Prostate gland (tissue), 2 donors: ENCODE data around the gene MYO9B. TPM values are rescaled to one million over a fixed set of nuclear protein-coding genes. Genes with fewer than 3 reads are reported as not detected.
"Not testable (repeated sequence)": the region's sequence is repeated elsewhere in the genome, so short reads cannot be mapped to it uniquely, and the experiment has no call there.

ENCODE experiments used
- DNase-seq: peaks from one replicate; pipeline ENCODE4 v3.0.0-alpha.2; 2019; ENCODE audit warnings: low spot score
- H3K27ac ChIP-seq, 2 donors: fragments of 200-600 bp; sonication (generic); 2 replicates each; pipeline ENCODE4 v1.5.1; 2017 to 2019
- H3K27me3 ChIP-seq: fragments of 200-600 bp; sonication (generic); replicated peaks from 2 replicates; pipeline ENCODE4 v1.5.1; 2019; ENCODE audit not compliant: insufficient read depth
- H3K36me3 ChIP-seq, 2 donors: fragments of 200-600 bp; sonication (generic); 1 replicate in 1 of 2; 2 replicates in 1 of 2; pipeline versions ENCODE4 v1.5.1 to v1.8.1; 2017 to 2019
- H3K4me1 ChIP-seq: fragments of 200-600 bp; sonication (generic); replicated peaks from 2 replicates; pipeline ENCODE4 v1.5.1; 2019
- H3K4me3 ChIP-seq, 2 donors: fragments of 200-600 bp; sonication (generic); 2 replicates each; pipeline ENCODE4 v1.5.1; 2017 to 2019
- H3K9me3 ChIP-seq: fragments of 200-600 bp; sonication (generic); 2 replicates; pipeline ENCODE4 v1.5.1; 2017
- POLR2A ChIP-seq: fragments of 450-650 bp; IDR thresholded peaks from one replicate; pipeline ENCODE4 v1.6.1; 2016; ENCODE audit warnings: antibody characterized with exemption, mild to moderate bottlenecking
- POLR2AphosphoS5 ChIP-seq: sonication (generic); formaldehyde crosslinking; IDR thresholded peaks from one replicate; pipeline ENCODE4 v1.6.1; 2017; ENCODE audit warnings: antibody characterized with exemption
- WGBS: methylation state at CpG from one replicate; pipeline ENCODE4 v1.1.5; 2018; 5-methylcytosine and 5-hydroxymethylcytosine counted together
- intact Hi-C: fragments of 100-400 bp; cut with DNase I; formaldehyde crosslinking; loops from one replicate; pipeline ENCODE4 v1.14.2; 2022
- total RNA-seq, 2 donors: library from RNA; depleted of rRNA; stranded (reverse); fragments of >200 nt; gene quantifications; one replicate each; pipeline ENCODE4 v1.1.0, GENCODE V29; 2016
- TF ChIP-seq, protein P1 (sequence below), 4 experiments: fragments of 200-600 bp in 2 of 4; fragments of 450-650 bp in 2 of 4; sonication (generic) in 2 of 4; IDR thresholded peaks; 1 replicate in 3 of 4; 2 replicates in 1 of 4; pipeline ENCODE4 v1.5.1; 2016 to 2019; ENCODE audit warnings: antibody characterized with exemption in 4 of 4, mild to moderate bottlenecking in 2 of 4, moderate library complexity in 2 of 4

The MYO9B gene
- total RNA-seq, 2 donors from 2014 or later: 50.9 to 208 TPM

DNA sequence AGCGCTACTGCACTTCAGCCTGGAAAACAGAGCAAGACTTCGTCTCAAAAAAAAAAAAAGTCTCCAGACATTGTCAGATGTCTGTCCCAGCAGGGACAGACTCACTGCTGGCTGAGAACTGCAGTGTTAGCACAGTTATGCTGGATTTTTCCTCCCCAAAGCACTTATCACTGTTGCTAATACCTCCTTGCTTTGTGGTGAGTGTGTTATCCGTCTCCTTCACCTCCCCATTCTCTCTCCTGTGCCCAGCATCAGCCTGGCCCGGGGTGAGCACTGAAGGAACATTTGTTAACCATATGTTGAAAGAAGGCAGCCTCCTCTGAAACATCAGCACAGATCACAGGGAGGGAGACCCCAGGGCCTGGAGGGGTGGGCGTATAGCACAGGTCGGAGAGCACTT, 11.3 kb downstream of the MYO9B start:
- H3K27ac ChIP-seq: no peak overlapping the region
- 92% methylated on average over 6 of the region's 6 CpGs for WGBS
- no peaks in the 10 kb centered on the region for H3K9me3 ChIP-seq
- intact Hi-C loops: no loop called here
- TF ChIP-seq POLR2AphosphoS5 (no peak), POLR2A (no peak)
- TF ChIP-seq, protein P1, sequence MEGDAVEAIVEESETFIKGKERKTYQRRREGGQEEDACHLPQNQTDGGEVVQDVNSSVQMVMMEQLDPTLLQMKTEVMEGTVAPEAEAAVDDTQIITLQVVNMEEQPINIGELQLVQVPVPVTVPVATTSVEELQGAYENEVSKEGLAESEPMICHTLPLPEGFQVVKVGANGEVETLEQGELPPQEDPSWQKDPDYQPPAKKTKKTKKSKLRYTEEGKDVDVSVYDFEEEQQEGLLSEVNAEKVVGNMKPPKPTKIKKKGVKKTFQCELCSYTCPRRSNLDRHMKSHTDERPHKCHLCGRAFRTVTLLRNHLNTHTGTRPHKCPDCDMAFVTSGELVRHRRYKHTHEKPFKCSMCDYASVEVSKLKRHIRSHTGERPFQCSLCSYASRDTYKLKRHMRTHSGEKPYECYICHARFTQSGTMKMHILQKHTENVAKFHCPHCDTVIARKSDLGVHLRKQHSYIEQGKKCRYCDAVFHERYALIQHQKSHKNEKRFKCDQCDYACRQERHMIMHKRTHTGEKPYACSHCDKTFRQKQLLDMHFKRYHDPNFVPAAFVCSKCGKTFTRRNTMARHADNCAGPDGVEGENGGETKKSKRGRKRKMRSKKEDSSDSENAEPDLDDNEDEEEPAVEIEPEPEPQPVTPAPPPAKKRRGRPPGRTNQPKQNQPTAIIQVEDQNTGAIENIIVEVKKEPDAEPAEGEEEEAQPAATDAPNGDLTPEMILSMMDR (IDR thresholded peaks at IDR 0.05): no peak
- no peak overlapping the region for H3K4me3 ChIP-seq
- H3K27me3 ChIP-seq: no peaks in the 10 kb centered on the region
- H3K4me1 ChIP-seq: no peaks in the 10 kb centered on the region
- no peaks in the 10 kb centered on the region for H3K36me3 ChIP-seq
- no peak for DNase-seq

DNA sequence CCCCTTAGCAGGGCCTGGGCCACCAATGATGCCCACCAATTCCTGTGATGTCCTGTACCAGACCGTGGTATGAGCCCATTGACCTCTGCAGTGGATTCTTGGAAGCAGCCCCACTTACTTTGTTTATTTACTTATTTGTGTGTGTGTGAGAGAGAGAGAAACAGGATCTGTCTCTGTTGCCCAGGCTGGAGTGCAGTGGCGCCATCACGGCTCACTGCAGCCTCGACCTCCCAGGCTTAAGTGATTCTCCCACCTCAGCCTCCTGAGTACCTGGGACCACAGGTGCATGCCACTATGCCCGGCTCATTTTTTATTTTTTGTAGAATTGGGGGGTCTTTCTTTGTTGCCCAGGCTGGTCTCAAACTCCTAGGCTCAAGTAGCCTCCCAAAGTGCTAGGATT, 13.0 kb downstream of the MYO9B start:
- H3K36me3 ChIP-seq: no peaks in the 10 kb centered on the region
- no peaks in the 10 kb centered on the region for H3K9me3 ChIP-seq
- H3K27me3 ChIP-seq: no peaks in the 10 kb centered on the region
- no peak overlapping the region for H3K4me3 ChIP-seq
- H3K4me1 ChIP-seq: no peaks in the 10 kb centered on the region
- no peak overlapping the region for H3K27ac ChIP-seq
- TF ChIP-seq POLR2A (no peak), POLR2AphosphoS5 (no peak)
- TF ChIP-seq, protein P1 (IDR thresholded peaks at IDR 0.05): no peak
- no peak for DNase-seq
- WGBS: 90% methylated on average over 5 of the region's 5 CpGs
- intact Hi-C loops: no loop called here

DNA sequence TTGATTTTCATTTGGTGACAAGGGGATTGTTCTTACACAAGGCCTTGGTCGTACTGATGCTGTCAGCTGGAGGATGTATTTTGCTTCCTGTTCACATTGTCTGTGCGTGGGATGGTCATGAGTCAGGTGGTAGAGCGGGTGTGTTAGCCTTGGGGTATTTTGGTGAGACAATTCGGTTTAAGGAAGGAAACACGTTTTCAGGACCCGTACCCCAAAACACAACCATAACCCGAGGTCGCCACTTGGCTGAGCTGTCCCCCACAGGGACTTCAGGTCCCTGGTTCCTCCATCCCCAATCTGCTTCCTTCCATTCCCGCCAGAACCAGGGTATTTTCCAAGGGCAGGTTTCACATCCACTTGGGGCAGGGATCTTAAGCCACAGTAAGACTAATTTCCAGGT, 15.0 kb downstream of the MYO9B start:
- H3K9me3 ChIP-seq: no peaks in the 10 kb centered on the region
- intact Hi-C loops: no loop called here
- TF ChIP-seq POLR2A: no peak
- TF ChIP-seq, protein P1 (IDR thresholded peaks at IDR 0.05): no peak
- no peak for TF ChIP-seq POLR2AphosphoS5
- H3K27me3 ChIP-seq: no peaks in the 10 kb centered on the region
- no peaks in the 10 kb centered on the region for H3K4me1 ChIP-seq
- WGBS: 77% methylated on average over 9 of the region's 9 CpGs
- H3K4me3 ChIP-seq: no peak overlapping the region
- H3K36me3 ChIP-seq: no peaks in the 10 kb centered on the region
- DNase-seq: no peak
- no peak overlapping the region for H3K27ac ChIP-seq

DNA sequence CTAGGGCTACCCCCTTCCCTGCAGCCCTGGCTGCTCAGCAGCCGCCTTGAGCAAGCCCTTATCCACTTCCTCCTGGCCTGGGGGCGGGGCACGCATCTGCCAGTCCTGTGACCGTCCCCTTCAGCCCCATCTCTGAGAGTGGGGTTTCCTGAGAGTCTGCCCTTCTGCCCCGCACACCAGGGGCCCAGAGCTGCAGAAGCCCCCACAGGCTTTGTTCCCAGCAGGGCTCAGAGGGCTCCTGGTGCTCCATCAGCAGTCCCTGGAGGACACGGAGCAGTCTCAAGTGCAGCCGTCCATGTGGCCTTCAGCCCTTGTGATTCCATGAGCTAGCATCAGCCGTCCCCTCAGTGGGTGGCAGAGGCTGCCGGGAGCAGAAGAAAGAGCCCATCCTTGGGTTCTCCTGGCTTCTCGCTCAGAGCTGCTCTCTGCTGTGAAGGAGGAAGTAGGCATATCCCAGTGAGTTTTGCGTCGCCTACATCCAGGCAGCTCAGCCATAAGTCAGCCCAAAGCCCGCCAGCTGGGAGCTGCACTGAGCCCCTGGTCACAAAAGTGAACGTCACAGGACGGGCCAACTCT, 16.3 kb downstream of the MYO9B start:
- Histone ChIP-seq H3K27me3 (no peaks in the 10 kb centered on the region), H3K9me3 (no peaks in the 10 kb centered on the region), H3K4me1 (no peaks in the 10 kb centered on the region), H3K27ac (no peak overlapping the region), H3K4me3 (no peak overlapping the region), H3K36me3 (no peaks in the 10 kb centered on the region)
- TF ChIP-seq POLR2A: no peak
- no peak for TF ChIP-seq POLR2AphosphoS5
- TF ChIP-seq, protein P1 (IDR thresholded peaks at IDR 0.05): no peak
- WGBS: 81% methylated on average over 13 of the region's 15 CpGs
- intact Hi-C loops: no loop called here
- no peak for DNase-seq

DNA sequence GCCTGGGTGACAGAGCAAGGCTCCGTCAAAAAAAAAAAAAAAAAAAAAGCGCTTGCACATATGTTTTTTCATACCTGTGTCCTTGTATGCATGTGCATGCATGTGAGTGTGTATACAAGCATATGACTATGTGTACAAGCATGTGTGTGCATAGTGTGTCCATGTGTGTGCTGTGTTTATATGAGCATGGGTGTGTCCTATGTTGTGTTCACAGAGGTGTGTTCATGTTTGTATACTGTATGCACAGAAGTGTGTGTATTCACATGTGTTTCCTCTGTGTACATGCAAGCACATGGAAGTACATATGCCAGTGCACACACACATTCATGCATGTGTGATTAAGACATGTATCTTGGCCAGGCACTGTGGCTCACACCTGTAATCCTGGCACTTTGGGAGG, 17.1 kb downstream of the MYO9B start:
- Histone ChIP-seq H3K36me3 (no peaks in the 10 kb centered on the region), H3K9me3 (no peaks in the 10 kb centered on the region), H3K4me3 (no peak overlapping the region), H3K4me1 (no peaks in the 10 kb centered on the region), H3K27ac (no peak overlapping the region), H3K27me3 (no peaks in the 10 kb centered on the region)
- WGBS: 93% methylated on average over 2 of the region's 2 CpGs
- intact Hi-C loops: no loop called here
- TF ChIP-seq, protein P1 (IDR thresholded peaks at IDR 0.05): no peak
- no peak for DNase-seq

DNA sequence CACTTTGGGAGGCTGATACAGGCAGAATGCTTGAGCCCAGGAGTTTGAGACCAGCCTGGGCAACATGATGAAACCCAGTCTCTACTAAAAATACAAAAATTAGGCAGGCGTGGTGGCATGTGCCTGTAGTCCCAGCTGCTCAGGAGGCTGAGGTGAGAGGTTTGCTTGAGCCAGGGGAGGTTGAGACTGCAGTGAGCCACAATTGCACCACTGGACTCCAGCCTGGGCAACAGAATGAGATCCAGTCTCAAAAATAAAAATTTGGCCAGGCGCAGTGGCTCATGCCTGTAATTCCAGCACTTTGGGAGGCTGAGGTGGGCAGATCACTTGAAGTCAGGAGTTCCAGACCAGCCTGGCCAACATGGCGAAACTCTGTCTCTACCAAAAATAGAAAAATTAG, 19.1 kb downstream of the MYO9B start:
- DNase-seq, H3K9me3 ChIP-seq, intact Hi-C loops, H3K27me3 ChIP-seq, H3K4me1 ChIP-seq, H3K36me3 ChIP-seq, H3K4me3 ChIP-seq: not testable (repeated sequence)
- WGBS: 89% methylated on average over 3 of the region's 3 CpGs
- peak overlapping the region; percentile 33 to 38 for H3K27ac ChIP-seq
